OCI-LY7 (cell line): Measurements from ENCODE around the gene COL6A2. TPM values are rescaled to one million over a fixed set of nuclear protein-coding genes. Genes with fewer than 3 reads are reported as not detected.

Source experiments
- BruUV-seq: library from RNA; stranded (reverse); fragments of 400-500 nt; replicated peaks from 2 replicates; lab custom pipeline; 2021; lab: Mats Ljungman, UMichigan
- CTCF ChIA-PET: fragments of 300-600 bp; sonication (Branson Sonifier 250); formaldehyde crosslinking; loops from one replicate; lab custom pipeline; 2022; ENCODE audit warnings: antibody characterized with exemption; ENCODE audit not compliant: unreplicated experiment; lab: Charles Lee
- POLR2A ChIA-PET: fragments of 300-600 bp; sonication (Branson Sonifier 250); formaldehyde crosslinking; loops from one replicate; lab custom pipeline; 2022; ENCODE audit warnings: antibody characterized with exemption; lab: Charles Lee
- DNase-seq: peaks from one replicate; pipeline ENCODE4 v3.0.0-alpha.2; 2015; ENCODE audit warnings: low spot score
- H2AFZ ChIP-seq: fragments of 200-600 bp; sonication (generic), shearing (Covaris generic); 2 replicates; pipeline ENCODE4 v1.6.1; 2014; ENCODE audit warnings: mild to moderate bottlenecking, antibody characterized with exemption, low read length, moderate library complexity
- H3K27ac ChIP-seq: fragments of 200-600 bp; sonication (generic); 2 replicates; pipeline ENCODE4 v1.5.1; 2014; ENCODE audit warnings: mixed run types, low read depth, mild to moderate bottlenecking, moderate library complexity, low read length, inconsistent platforms; ENCODE audit not compliant: poor library complexity, severe bottlenecking
- H3K36me3 ChIP-seq: fragments of 200-600 bp; sonication (generic); 2 replicates; pipeline ENCODE4 v1.6.1; 2014; ENCODE audit warnings: mild to moderate bottlenecking, antibody characterized with exemption, low read length, moderate library complexity, mixed read lengths; ENCODE audit not compliant: insufficient read depth
- H3K4me1 ChIP-seq: fragments of 200-600 bp; sonication (generic); 2 replicates; pipeline ENCODE4 v1.5.1; 2014; ENCODE audit warnings: mild to moderate bottlenecking, low read length; ENCODE audit not compliant: insufficient read depth, poor library complexity, severe bottlenecking
- H3K4me2 ChIP-seq: fragments of 200-600 bp; sonication (generic); 2 replicates; pipeline ENCODE4 v1.6.1; 2014; ENCODE audit warnings: mild to moderate bottlenecking, low read length
- H3K4me3 ChIP-seq: fragments of 200-600 bp; sonication (generic); 2 replicates; pipeline ENCODE4 v1.5.1; 2014; ENCODE audit warnings: mild to moderate bottlenecking, low read depth, low read length; ENCODE audit not compliant: poor library complexity, severe bottlenecking
- H3K79me2 ChIP-seq: fragments of 200-600 bp; sonication (generic); 2 replicates; pipeline ENCODE4 v1.6.1; 2016; ENCODE audit warnings: low read depth, mild to moderate bottlenecking, low read length, moderate library complexity, mixed read lengths; ENCODE audit not compliant: insufficient read depth
- H3K9me2 ChIP-seq: fragments of 200-600 bp; sonication (generic); 2 replicates; pipeline ENCODE4 v1.6.1; 2016; ENCODE audit warnings: mild to moderate bottlenecking, low read length, mixed read lengths; ENCODE audit not compliant: insufficient read depth
- H3K9me3 ChIP-seq: fragments of 200-600 bp; sonication (generic); 2 replicates; pipeline ENCODE4 v1.6.1; 2014; ENCODE audit warnings: mild to moderate bottlenecking, mixed run types, low read length, mixed read lengths
- H4K20me1 ChIP-seq: fragments of 200-600 bp; sonication (generic); 2 replicates; pipeline ENCODE4 v1.6.1; 2014; ENCODE audit warnings: mild to moderate bottlenecking, antibody characterized with exemption, low read length, moderate library complexity, mixed read lengths; ENCODE audit not compliant: insufficient read depth
- CTCF ChIP-seq: fragments of 200-600 bp; sonication (generic); conservative IDR thresholded peaks from 2 replicates; pipeline ENCODE4 v1.5.1; 2014; ENCODE audit warnings: mild to moderate bottlenecking, antibody characterized with exemption, low read length, moderate library complexity, mixed read lengths
- EZH2phosphoT487 ChIP-seq: fragments of 200-600 bp; sonication (generic); IDR thresholded peaks from 2 replicates; pipeline ENCODE4 v1.6.1; 2018; ENCODE audit warnings: low read depth, borderline replicate concordance, mild to moderate bottlenecking, mixed run types, antibody characterized with exemption, low read length, moderate library complexity, mixed read lengths
- intact Hi-C: fragments of 100-400 bp; cut with micrococcal nuclease; formaldehyde crosslinking; loops from one replicate; pipeline ENCODE4 v1.10.0; 2022; ENCODE audit not compliant: unreplicated experiment
- total RNA-seq, 2 experiments: library from RNA; depleted of rRNA in 1 of 2; stranded (reverse); fragments of >200 nt in 1 of 2; shearing (Covaris generic) in 1 of 2; gene quantifications; 2 replicates each; pipeline ENCODE4 v1.2.3, GENCODE V29; 2014 to 2022

COL6A2 gene
- total RNA-seq, 2 experiments from 2014 or later, result not detected

DNA sequence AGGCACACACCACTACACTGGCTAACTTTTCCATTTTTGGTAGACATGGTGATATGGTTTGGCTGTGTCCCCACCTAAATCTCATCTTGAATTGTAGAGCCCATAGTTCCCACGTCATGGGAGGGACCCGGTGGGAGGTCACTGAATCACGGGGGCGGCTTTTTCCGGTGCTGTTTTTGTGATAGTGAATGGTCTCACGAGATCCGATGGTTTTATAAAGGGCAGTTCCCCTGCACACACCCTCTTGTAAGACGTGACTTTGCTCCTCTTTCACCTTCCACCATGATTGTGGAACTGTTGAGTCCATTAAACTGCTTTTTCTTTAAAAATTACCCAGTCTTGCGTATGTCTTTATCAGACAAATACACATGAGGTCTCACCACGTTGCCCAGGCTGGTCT, 58.8 kb downstream of the COL6A2 start:
- H3K9me3 ChIP-seq, result peaks cover 3% of the 10 kb centered on the region; the same call in 1 of the 2 replicates
- no peak for DNase-seq
- H3K4me2 ChIP-seq, result no peak overlapping the region
- BruUV-seq, result no TSS peak
- H3K4me3 ChIP-seq, result no peak overlapping the region
- no peaks in the 10 kb centered on the region for H3K79me2 ChIP-seq
- CTCF ChIA-PET, result no interaction called here
- H3K27ac ChIP-seq, result no peak overlapping the region
- intact Hi-C loops, result no loop called here
- no peaks in the 10 kb centered on the region for H3K36me3 ChIP-seq
- H3K9me2 ChIP-seq, result no peaks in the 10 kb centered on the region
- H2AFZ ChIP-seq, result no peak overlapping the region
- TF ChIP-seq CTCF (no peak), EZH2phosphoT487 (no peak)
- POLR2A ChIA-PET, result no interaction called here
- H4K20me1 ChIP-seq, result no peaks in the 10 kb centered on the region
- no peaks in the 10 kb centered on the region for H3K4me1 ChIP-seq

DNA sequence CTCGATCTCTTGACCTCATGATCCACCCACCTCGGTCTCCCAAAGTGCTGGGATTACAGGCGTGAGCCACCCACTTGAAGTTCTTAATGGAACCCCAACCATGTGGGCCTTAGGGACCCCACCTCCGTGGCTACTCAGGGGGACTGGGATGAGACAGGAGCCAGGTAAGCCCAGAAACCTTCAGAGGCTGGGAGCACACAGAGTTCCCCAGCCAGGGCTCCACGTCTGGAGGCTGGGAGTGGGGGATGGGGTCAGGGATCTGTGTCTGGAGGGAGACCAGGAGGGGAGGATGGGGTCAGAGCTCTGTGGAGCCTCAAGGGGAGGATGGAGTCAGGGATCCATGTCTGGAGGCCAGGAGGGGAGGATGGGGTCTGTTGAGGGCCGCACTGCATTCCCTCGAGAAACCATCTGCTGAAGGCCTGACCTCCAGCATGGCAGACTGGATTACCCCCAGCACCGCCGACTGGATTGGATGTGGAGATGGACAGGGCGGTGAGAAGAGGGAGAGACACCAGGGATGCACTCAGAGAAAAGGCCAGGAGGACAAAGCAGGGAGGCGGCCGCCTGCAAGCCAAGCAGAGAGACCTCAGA, 59.6 kb downstream of the COL6A2 start:
- BruUV-seq, result no TSS peak
- Histone ChIP-seq H3K4me1 (no peaks in the 10 kb centered on the region), H3K9me2 (no peaks in the 10 kb centered on the region), H3K79me2 (no peaks in the 10 kb centered on the region), H3K9me3 (peaks cover 3% of the 10 kb centered on the region; the same call in 1 of the 2 replicates), H3K27ac (no peak overlapping the region), H3K36me3 (no peaks in the 10 kb centered on the region), H3K4me3 (no peak overlapping the region), H3K4me2 (no peak overlapping the region), H4K20me1 (no peaks in the 10 kb centered on the region), H2AFZ (no peak overlapping the region)
- no peak for TF ChIP-seq CTCF
- no peak for TF ChIP-seq EZH2phosphoT487
- ChIA-PET CTCF (no interaction called here), POLR2A (no interaction called here)
- DNase-seq, result no peak
- intact Hi-C loops, result no loop called here

- DNase-seq, result no peak
- no peak for TF ChIP-seq EZH2phosphoT487
- no peaks in the 10 kb centered on the region for H4K20me1 ChIP-seq
- no peaks in the 10 kb centered on the region for H3K4me1 ChIP-seq
- POLR2A ChIA-PET, result no interaction called here
- no peak overlapping the region for H3K4me3 ChIP-seq
- no peaks in the 10 kb centered on the region for H3K9me2 ChIP-seq
- peaks cover 3% of the 10 kb centered on the region; the same call in 1 of the 2 replicates for H3K9me3 ChIP-seq
- no TSS peak for BruUV-seq
- H3K27ac ChIP-seq, result no peak overlapping the region
- H3K79me2 ChIP-seq, result no peaks in the 10 kb centered on the region
- intact Hi-C loops, result no loop called here
- no peak overlapping the region for H2AFZ ChIP-seq
- H3K4me2 ChIP-seq, result no peak overlapping the region
- no peaks in the 10 kb centered on the region for H3K36me3 ChIP-seq
- CTCF ChIA-PET, result no interaction called here
These were observed 60.1 kb downstream of the COL6A2 start for GRCh38 chr21:46157987-46158451.
